Activated T-helper 1 cell treated with anti-CD3 and anti-CD28 coated beads, Interleukin-12 subunit alpha, Interleukin-12 subunit beta, Interleukin-2, Interleukin-4 antibody, amounts not matched to agents 30 ng/mL and 10 ng/mL and 1 ng/mL, durations not matched to agents 14 hours and 24 hours and 36 hours (primary cell): ENCODE measurements around the gene STX16. TPM values are rescaled to one million over a fixed set of nuclear protein-coding genes. Genes with fewer than 3 reads are reported as not detected.

Experiments used
- DNase-seq: peaks from one replicate; pipeline ENCODE4 v3.0.0; 2021; ENCODE audit warnings: low spot score
- H3K27ac Mint-ChIP-seq: one replicate; pipeline ENCODE4 v1.8.0; 2021; ENCODE audit warnings: mild to moderate bottlenecking, mixed read lengths
- H3K27me3 Mint-ChIP-seq: one replicate; pipeline ENCODE4 v1.8.0; 2022; ENCODE audit warnings: mild to moderate bottlenecking, moderate library complexity, mixed read lengths; ENCODE audit not compliant: insufficient read depth
- H3K36me3 Mint-ChIP-seq: one replicate; pipeline ENCODE4 v1.8.0; 2021; ENCODE audit warnings: low read depth, mixed read lengths
- H3K4me1 Mint-ChIP-seq: one replicate; pipeline ENCODE4 v1.8.0; 2021; ENCODE audit warnings: low read depth, mixed read lengths
- H3K4me3 Mint-ChIP-seq: one replicate; pipeline ENCODE4 v1.8.0; 2021; ENCODE audit warnings: mild to moderate bottlenecking, moderate library complexity, mixed read lengths
- H3K9me3 Mint-ChIP-seq: one replicate; pipeline ENCODE4 v1.8.0; 2021; ENCODE audit warnings: mixed read lengths
- intact Hi-C: fragments of 100-400 bp; cut with micrococcal nuclease; formaldehyde crosslinking; loops from one replicate; pipeline ENCODE4 v1.15.1; 2024
- total RNA-seq: library from RNA; stranded (reverse); gene quantifications from 2 replicates; pipeline ENCODE4 v1.2.3, GENCODE V29; 2022

STX16 gene
- total RNA-seq, 1 donor from 2014 or later = 99.9 TPM

DNA sequence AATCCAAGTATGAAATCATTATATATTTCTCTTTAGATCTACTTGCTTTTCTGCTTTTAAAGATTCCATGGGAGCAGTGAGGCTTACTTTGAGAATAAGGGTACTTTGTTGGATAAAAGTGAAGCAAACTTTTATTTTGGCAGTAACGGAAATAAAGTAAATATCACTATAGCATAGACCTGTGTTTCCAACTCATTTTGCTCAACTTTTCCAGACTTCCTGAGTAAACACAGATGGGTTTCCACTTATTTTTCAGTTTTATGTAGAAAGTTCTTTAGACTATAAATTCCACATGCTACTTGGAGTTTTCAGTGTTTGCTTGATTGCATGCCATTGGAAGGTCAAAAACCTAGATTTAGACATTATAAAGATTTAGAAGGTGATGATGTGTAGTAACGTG lies 6.2 kb downstream of the STX16 start:
- Mint-ChIP-seq H3K27me3 (no peaks in the 10 kb centered on the region), H3K36me3 (peaks cover 36% of the 10 kb centered on the region), H3K4me3 (peak overlapping the region; percentile 74), H3K27ac (peak overlapping the region; percentile 4), H3K9me3 (no peaks in the 10 kb centered on the region), H3K4me1 (peaks cover 80% of the 10 kb centered on the region)
- intact Hi-C loops = loop anchor here (10.0 kb wide), 1 partner anchor 158 kb away; no protein-coding TSS in a partner anchor
- DNase-seq = no peak

GRCh38 chr20:58657986-58658385 lies 6.9 kb downstream of the STX16 start:
- no peaks in the 10 kb centered on the region for H3K9me3 Mint-ChIP-seq
- H3K4me1 Mint-ChIP-seq = peaks cover 81% of the 10 kb centered on the region
- intact Hi-C loops = loop anchor here (10.0 kb wide), 1 partner anchor 157 kb away; no protein-coding TSS in a partner anchor
- peaks cover 35% of the 10 kb centered on the region for H3K36me3 Mint-ChIP-seq
- H3K27ac Mint-ChIP-seq = peak overlapping the region; percentile 75
- DNase-seq = no peak
- H3K4me3 Mint-ChIP-seq = peak overlapping the region; percentile 74
- H3K27me3 Mint-ChIP-seq = no peaks in the 10 kb centered on the region

- intact Hi-C loops = loop anchor here (10.0 kb wide), 1 partner anchor 156 kb away; no protein-coding TSS in a partner anchor
- Mint-ChIP-seq H3K27me3 (no peaks in the 10 kb centered on the region), H3K36me3 (peaks cover 37% of the 10 kb centered on the region), H3K27ac (peak overlapping the region; percentile 50), H3K4me3 (peak overlapping the region; percentile 72), H3K4me1 (peaks cover 82% of the 10 kb centered on the region), H3K9me3 (no peaks in the 10 kb centered on the region)
- no peak for DNase-seq
Observed at GRCh38 chr20:58658760-58659159, 7.7 kb downstream of the STX16 start.

DNA sequence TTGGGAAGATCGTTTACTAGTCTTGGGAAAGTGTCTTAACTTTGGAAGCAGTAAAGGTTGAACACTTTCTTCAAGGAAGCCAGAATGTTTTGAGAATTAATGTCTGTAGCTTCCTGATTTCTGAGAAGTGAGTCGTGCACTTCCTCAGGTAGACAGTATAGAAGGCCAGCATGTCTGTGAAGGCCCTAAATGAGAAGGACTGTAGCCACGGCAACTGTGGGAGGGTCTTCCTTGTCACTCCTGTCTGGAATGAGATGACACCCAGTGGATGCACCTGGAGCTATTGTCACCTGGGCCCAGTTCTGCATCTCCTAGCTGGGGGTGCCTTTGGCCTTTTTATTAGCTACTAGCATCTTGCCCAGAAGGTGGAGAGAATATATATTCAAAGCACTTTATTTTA lies 8.8 kb downstream of the STX16 start:
- Mint-ChIP-seq H3K27me3 (no peaks in the 10 kb centered on the region), H3K9me3 (no peaks in the 10 kb centered on the region), H3K27ac (peak overlapping the region; percentile 76), H3K36me3 (peaks cover 38% of the 10 kb centered on the region), H3K4me1 (peaks cover 83% of the 10 kb centered on the region), H3K4me3 (peak overlapping the region; percentile 76)
- intact Hi-C loops = loop anchor here (2.0 to 10.0 kb wide), 2 partner anchors 31 to 155 kb away; no protein-coding TSS in a partner anchor
- DNase-seq = no peak

DNA sequence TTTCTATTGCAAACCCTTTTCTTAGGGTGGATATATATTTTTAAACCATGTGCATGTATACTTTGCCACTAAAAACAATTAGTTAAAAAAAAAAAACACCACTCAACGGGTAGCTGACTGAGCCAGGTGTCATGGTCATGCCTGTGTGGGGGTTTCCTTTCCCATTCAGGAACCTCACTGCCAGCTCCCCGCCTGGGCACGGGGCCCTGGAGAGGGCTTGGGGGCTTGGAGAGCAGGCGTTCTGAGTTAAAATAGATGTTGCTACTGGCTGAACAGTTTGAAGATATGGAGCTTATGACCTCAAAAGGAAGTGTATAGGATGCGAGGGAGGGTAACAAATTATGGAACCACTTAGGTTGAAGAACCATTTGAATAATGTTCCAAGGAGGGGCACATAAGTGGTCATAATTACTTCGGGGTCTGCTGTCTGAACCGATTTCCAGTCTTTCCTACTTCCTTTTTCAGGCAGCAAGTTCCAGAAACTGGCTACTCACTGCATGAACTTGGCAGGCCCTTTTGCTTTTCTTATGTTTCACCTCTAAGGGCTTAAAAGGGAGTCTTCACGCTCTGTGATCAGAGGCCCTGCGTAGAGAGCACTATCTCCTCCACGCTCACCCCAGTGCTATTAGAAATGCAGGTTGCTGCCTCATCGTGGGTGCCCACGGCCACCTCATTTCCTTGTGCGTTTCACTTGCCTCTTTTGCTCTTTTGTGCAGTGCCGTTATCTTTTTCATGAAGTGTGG lies 9.9 kb downstream of the STX16 start:
- Mint-ChIP-seq H3K27ac (peak overlapping the region; percentile 96), H3K36me3 (peaks cover 38% of the 10 kb centered on the region), H3K4me1 (peaks cover 82% of the 10 kb centered on the region), H3K4me3 (peak overlapping the region; percentile 83), H3K27me3 (no peaks in the 10 kb centered on the region), H3K9me3 (no peaks in the 10 kb centered on the region)
- intact Hi-C loops = loop anchor here (1.0 to 2.0 kb wide), 2 partner anchors 9 to 30 kb away; no protein-coding TSS in a partner anchor
- peak; percentile 47 for DNase-seq

GRCh38 chr20:58661598-58662473 lies 10.8 kb downstream of the STX16 start:
- peaks cover 36% of the 10 kb centered on the region for H3K36me3 Mint-ChIP-seq

GRCh38 chr20:58664331-58664730 lies 13.2 kb downstream of the STX16 start:
- Mint-ChIP-seq H3K27ac (no peak overlapping the region), H3K4me1 (peaks cover 57% of the 10 kb centered on the region), H3K9me3 (no peaks in the 10 kb centered on the region), H3K36me3 (peaks cover 42% of the 10 kb centered on the region), H3K27me3 (no peaks in the 10 kb centered on the region), H3K4me3 (no peak overlapping the region)
- DNase-seq = no peak
- intact Hi-C loops = no loop called here

More at GRCh38 chr20:58661598-58662473, 10.8 kb downstream of the STX16 start:
- Mint-ChIP-seq H3K4me1 (peaks cover 77% of the 10 kb centered on the region), H3K27ac (peak overlapping the region; percentile 96), H3K27me3 (no peaks in the 10 kb centered on the region), H3K9me3 (no peaks in the 10 kb centered on the region), H3K4me3 (peak overlapping the region; percentile 83)
- DNase-seq = no peak
- intact Hi-C loops = loop anchor here (1.0 to 2.0 kb wide), 2 partner anchors 10 to 29 kb away; no protein-coding TSS in a partner anchor

- Mint-ChIP-seq H3K9me3 (no peaks in the 10 kb centered on the region), H3K27ac (peak overlapping the region; percentile 6), H3K27me3 (no peaks in the 10 kb centered on the region), H3K36me3 (peaks cover 41% of the 10 kb centered on the region), H3K4me3 (no peak overlapping the region), H3K4me1 (peaks cover 57% of the 10 kb centered on the region)
- intact Hi-C loops = no loop called here
- DNase-seq = no peak
Observed at GRCh38 chr20:58664883-58665282, 13.8 kb downstream of the STX16 start.

DNA sequence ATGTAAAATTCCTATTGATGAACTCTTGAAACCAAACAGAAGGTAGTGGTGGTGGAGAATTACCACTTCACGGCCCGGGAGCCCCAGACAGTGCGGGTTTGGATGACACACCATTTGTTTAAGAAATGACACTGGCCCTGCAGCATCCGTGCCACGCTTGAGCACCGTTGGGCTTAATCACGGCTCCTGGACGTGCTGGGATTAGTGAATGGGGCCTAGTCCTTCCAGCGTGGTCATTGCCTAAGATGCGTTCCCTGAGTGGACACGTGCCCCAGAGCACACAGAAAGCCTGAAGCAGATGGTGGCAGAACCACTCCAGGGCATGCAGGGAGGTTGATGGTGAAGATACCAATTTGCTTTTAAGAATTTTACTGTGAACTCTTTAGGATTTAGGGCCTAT lies 14.5 kb downstream of the STX16 start:
- DNase-seq = no peak
- Mint-ChIP-seq H3K9me3 (no peaks in the 10 kb centered on the region), H3K36me3 (peaks cover 42% of the 10 kb centered on the region), H3K4me3 (no peak overlapping the region), H3K27me3 (no peaks in the 10 kb centered on the region), H3K27ac (no peak overlapping the region), H3K4me1 (peaks cover 56% of the 10 kb centered on the region)
- intact Hi-C loops = loop anchor here (2.0 kb wide), 1 partner anchor 13 kb away; no protein-coding TSS in a partner anchor

- Mint-ChIP-seq H3K36me3 (peaks cover 38% of the 10 kb centered on the region), H3K9me3 (no peaks in the 10 kb centered on the region), H3K27ac (peak overlapping the region; percentile 40), H3K27me3 (no peaks in the 10 kb centered on the region), H3K4me1 (peaks cover 45% of the 10 kb centered on the region), H3K4me3 (no peak overlapping the region)
- intact Hi-C loops = loop anchor here (2.0 kb wide), 1 partner anchor 14 kb away; no protein-coding TSS in a partner anchor
- no peak for DNase-seq
Observed at GRCh38 chr20:58666702-58667101, 15.6 kb downstream of the STX16 start.

GRCh38 chr20:58667975-58668374 lies 16.9 kb downstream of the STX16 start:
- no peak overlapping the region for H3K27ac Mint-ChIP-seq
- peaks cover 34% of the 10 kb centered on the region for H3K36me3 Mint-ChIP-seq
- peaks cover 37% of the 10 kb centered on the region for H3K4me1 Mint-ChIP-seq
- intact Hi-C loops = loop anchor here (2.0 kb wide), 1 partner anchor 15 kb away; no protein-coding TSS in a partner anchor
- DNase-seq = no peak
- H3K4me3 Mint-ChIP-seq = no peak overlapping the region
- H3K27me3 Mint-ChIP-seq = no peaks in the 10 kb centered on the region
- H3K9me3 Mint-ChIP-seq = no peaks in the 10 kb centered on the region

DNA sequence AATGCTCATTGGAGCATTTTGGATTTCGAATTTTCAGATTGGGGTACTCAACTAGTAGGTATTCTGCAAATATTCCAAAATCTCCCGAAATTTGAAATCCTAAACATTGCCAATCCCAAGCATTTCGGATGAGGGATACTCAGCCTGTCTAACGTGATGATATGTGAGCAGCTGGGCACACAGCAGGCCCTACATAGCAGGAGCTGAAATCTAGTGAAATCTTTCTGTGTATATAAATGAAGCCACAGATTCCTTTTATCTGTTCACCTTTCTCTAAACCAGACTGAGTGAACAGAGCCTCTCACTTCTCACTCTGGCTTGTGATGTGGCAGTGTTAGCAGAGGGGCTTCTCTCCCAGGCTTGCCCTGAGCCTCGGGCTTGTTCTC lies 17.8 kb downstream of the STX16 start:
- H3K4me3 Mint-ChIP-seq = no peak overlapping the region
- peaks cover 30% of the 10 kb centered on the region for H3K36me3 Mint-ChIP-seq
- no peak overlapping the region for H3K27ac Mint-ChIP-seq
- no peaks in the 10 kb centered on the region for H3K27me3 Mint-ChIP-seq
- intact Hi-C loops = no loop called here
- H3K9me3 Mint-ChIP-seq = no peaks in the 10 kb centered on the region
- H3K4me1 Mint-ChIP-seq = peaks cover 29% of the 10 kb centered on the region
- DNase-seq = no peak
